ENCODE results near the gene NRCAM.

- TF ChIP-seq JUND (IDR thresholded peaks at IDR 0.05) (no peak), CTCF (IDR thresholded peaks at IDR 0.05; ENCODE audit: low read depth, low read length, missing input control) (no peak)
These were observed 47.8 kb downstream of the NRCAM start for GRCh38 chr7:108408296-108408991.

Measured in liver (tissue), 3 donors.